HG03045 (cell line): ENCODE data around the gene RPL39.
"Not testable (repeated sequence)": the region's sequence is repeated elsewhere in the genome, so short reads cannot be mapped to it uniquely, and the experiment has no call there.

Experiments
- ATAC-seq: cut with Tn5 transposase; IDR thresholded peaks from one replicate; pipeline ENCODE4 v1.9.1; 2021; ENCODE audit warnings: mild to moderate bottlenecking, moderate library complexity; ENCODE audit not compliant: unreplicated experiment

Gene RPL39

DNA sequence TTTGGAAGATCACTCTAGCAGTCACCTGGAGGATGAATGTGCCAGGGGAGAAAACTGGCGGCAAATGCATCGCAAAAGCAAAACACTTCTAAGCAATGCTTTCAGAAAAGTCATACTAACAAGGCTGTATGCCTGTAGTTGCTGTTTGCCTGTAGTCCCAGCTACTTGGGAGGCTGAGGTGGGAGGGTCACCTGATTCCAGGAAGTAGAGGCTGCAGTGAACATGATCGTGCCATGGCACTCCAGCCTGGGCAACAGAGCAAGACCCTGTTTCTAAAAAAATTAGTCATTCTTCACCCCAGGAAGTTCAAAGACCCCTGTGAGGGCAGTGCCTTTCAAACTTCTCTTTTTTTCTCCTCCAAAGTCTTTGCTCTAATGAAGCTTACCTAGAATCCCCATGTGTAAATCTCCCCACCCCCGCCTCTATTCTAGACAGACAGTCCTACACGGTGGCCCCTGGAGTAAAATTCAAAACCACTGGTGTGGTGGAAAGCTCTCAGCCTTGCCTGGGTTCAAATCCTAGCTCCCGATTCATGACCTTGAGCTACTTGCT, 27.5 kb downstream of the RPL39 start:
- no peak for ATAC-seq

DNA sequence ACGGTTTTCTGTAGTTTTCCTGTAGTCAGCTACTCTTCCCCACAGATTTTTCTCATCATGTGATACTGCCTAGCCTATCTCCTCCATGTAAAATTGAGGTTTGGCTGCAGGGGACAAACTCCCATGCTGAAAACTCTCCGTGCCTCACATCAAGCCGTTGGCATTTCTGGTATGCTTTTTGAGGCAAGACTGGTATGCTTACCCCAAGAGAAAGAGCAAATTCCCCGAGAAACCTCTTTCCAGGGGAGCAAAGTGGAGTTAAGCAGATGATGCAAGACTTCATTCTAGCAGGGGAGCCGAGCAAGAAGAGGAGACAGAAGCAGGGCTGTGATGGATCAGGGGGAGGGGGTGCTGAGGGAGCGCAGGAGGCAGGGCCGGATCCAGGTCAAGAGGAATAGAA, 28.2 kb downstream of the RPL39 start:
- ATAC-seq: no peak

DNA sequence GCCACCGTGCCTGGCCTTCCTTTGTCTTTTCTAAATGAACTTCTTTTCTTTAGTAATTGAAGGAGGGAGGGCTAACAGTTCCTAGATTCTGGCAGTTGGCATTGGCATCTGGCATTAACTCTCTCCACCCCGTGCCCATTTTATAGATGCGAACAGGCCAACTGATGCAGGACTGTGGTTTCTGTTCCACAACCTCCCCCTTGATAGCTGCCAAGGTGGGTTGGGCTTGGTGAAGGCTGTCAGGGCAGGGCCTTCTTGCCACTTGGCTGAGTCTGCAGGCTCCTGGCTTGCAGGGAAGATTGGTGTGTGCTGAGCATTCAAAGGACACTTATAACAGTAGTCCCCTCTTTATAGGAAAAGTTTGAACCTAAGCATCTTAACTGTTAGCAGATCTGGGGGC, 28.7 kb downstream of the RPL39 start:
- no peak for ATAC-seq

GRCh38 chrX:119760026-119760877, 31.2 kb downstream of the RPL39 start:
- ATAC-seq: no peak

DNA sequence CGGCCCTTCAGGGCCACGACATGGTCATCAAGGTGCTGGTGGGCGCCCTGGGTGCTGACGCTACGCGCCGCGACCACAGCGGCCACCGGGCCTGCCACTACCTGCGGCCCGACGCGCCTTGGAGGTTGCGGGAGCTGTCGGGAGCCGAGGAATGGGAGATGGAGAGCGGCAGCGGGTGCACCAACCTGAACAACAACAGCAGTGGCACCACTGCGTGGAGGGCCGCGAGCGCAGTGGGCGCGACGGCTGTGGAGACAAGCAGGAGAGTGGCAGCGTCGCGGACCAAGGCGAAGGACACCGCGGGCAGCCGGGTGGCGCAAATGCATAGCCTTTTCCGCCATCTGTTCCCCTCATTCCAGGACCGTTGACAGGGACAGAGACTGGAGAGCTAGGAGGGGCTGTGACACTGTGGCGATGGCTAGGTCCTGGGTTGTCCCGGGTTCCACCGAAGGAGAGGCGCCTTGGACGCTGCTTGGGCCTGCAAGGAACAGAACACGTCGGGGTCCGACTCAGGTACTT, 32.1 kb downstream of the RPL39 start:
- no peak for ATAC-seq

GRCh38 chrX:119758731-119759247, 32.6 kb downstream of the RPL39 start:
- ATAC-seq: no peak

DNA sequence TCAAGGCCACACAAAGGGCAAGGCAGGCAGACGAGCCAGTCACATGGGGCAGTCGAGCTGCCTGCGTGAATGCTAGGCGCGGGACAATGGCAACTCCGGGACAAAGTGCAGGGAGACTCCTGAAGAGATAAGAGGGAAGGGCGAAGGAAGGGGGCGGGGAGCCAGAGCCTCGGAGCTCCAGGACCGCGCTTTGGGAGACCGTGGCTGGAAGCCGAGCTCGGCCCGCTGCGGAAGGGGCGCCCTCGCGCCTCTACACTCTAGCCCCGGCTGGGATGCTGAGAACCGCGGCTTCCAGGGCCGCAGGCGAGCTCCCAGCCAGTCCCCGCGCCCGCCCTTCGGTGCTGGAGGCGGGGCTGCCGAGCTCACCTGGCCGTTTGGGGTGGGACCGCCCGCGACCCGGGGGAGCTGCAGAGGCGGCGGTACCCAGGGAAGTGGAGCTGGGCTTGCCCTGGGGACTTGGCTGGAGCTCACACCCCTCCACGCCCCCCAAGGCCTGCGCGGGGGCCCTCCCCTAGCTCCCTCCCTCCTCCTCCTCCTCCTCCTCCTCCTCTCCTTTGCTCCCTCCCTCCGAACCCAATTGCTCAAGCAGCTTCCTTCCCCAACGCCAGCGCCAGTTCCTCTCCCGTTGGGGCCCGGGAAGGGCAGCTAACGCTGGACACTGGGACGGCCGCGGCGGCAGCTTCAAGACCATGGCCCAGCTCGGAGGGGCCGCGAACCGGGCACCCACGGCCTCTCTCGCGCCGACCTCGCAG, 33.3 kb downstream of the RPL39 start, which contains the start of gene SOWAHD:
TSS of gene SOWAHD (plus strand) at position 610 of the 752 bp plus-strand sequence. CDS start at position 690, 80 bp downstream.
- no peak for ATAC-seq

DNA sequence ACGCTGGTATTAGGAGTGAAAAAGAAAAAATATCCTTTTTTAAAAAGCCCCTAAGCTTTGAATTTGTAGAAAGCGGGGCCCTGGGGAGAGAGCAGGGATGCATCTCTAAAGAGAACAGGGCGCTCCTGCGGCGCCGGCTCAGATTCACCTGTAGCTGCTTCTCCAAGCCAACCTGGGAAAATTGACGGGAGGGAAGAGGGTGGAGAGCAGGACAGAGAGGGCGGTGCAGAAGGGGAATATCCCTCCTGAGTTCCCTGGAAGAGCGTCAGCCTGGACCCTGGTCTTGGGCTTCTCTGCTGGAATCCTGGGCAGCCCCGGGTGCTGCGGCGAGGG, 33.8 kb downstream of the RPL39 start:
- ATAC-seq: no peak

DNA sequence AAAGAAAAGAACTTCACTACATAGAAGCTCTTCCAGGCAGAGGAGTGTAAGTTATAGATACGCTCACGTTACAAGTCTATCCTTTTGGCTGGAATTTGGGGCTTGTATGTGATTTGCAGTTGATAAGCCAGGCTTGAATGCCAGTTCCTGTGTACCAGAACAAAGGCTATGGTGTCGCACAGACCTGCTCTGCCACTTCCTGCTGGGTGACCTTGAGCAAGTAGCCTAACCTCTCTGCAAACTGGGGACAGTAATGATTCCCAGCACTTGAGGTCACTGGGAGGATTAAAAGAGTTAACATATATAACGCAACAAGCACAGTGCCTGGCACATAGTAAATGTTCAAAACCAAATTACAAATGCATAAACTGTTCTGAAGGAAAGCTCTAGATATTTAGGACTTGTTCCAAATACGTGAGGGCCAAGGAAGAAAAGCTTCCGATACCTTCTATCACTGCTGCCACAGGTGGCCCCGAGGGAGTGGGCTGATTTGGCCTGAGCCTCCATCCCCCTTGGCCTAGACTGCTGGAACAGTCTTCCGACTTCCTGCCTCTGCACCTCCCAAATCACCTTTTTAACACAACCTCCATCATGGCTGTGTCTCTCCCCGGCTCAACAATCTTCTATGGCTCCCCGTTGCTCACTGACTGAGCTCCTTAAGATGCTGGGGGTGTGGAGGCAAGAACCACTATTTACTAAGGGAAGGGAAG, 34.3 kb downstream of the RPL39 start:
- no peak for ATAC-seq

DNA sequence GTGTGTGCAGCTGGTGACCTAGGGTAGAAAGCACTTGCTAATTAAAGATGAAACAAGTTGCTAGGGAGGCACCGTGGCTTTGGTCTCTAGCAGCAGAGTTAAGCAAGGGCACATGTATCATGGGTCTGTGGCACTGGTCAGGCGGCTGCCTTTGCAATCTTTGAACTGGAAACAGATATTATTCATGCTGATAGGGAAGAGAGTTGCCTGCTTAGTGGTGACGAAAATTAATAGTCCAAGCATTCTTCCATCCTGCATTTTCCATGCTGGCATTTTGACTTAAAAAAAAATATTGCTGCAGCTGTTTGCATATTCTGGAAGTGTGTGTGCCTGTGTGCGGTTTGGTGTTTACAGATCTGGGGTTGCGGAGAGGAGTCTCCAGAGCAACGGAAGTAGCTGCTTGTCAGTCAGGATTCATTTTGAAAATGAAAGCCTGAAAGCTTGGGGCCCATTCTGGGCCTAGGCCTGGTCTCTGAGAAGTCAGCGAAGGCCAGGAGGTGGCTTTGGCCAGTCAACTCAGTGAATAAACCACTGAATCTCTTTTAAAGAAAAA, 35.4 kb downstream of the RPL39 start:
- ATAC-seq: peak; percentile 63

DNA sequence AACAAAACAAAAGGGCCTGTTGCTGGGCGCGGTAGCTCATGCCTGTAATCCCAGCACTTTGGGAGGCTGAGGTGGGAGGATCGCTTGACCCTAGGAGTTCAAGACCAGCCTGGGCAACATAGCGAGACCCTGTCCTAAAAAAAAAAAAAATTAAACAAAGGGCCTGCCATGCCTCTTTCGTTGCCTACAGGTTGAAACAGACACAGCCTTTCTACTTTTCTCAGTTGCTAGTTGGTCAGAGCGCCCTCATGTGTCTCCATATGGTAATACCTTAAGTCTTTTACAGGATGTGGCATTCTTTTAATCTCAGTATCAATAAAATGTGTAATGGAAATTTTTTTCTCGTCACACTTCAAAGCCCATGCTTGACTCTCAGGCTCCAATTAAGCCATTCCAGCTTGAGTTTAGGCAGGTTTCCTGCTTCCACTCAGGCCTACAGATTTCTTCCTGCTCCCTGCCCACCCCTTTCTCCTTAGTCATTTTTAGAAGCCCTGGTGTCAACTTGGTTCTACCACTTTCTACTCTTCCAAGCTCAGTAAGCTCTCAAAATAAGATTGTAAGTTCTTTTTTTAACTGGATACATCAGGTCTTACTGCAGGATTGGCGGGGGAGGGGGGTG, 37.7 kb downstream of the RPL39 start:
- ATAC-seq: no peak

DNA sequence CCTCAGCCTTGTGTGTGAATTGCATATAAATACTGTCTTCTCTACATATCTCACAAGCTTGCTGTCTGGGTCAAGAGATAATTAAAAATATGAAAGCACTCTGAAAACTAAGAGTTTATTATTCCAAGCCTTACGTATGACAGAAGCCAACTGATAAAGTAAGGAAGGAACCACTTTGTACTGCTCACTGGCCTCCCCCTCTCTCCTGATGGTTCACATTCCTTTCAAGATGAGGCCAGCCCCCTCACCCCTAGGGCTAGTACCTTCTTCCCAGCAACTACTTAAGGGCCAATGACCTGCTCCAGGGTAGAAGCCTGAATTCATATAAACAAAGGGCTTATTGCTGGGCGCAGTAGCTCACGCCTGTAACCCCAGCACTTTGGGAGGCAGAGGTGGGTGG, 38.4 kb downstream of the RPL39 start:
- no peak for ATAC-seq

DNA sequence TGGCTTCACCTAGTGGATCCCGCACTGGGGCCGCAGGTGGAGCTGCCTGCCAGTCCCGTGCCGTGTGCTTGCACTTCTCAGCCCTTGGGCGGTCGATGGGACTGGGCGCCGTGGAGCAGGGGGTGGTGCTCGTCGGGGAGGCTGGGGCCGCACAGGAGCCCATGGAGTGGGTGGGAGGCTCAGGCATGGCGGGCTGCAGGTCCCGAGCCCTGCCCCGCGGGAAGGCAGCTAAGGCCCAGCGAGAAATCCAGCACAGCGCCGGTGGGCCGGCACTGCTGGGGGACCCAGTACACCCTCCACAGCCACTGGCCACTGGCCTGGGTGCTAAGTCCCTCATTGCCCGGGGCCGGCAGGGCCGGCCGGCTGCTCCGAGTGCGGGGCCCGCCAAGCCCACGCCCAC, 40.7 kb downstream of the RPL39 start:
- not testable (repeated sequence) for ATAC-seq

- ATAC-seq: not testable (repeated sequence)
Observed at GRCh38 chrX:119750131-119750530, 41.3 kb downstream of the RPL39 start.

DNA sequence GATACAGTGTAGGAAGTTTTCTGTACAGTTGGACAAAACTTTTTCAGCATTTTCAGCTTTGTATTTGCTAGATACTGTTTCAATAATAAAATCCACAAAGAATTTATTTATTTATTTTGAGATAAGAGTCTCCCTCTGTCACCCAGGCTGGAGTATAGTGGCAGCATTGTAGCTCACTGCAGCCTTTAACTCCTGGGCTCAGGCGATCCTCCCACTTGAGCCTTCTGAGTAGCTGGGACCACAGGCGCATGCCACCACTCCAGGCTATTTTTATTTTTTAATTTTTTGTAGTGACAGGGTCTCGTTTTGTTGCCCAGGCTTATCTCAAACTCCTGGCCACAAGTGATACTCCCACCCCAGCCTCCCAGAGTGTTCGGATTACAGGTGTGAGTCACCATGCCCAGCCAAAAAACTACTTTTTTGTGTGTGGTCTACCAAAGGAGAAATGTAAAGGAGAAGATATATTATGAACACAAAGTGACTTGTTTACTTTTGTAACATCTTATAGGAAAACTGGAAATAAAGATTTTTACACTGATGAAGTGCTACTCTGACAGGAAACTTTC, 46.1 kb downstream of the RPL39 start:
- ATAC-seq: no peak

GRCh38 chrX:119738742-119739141, 52.7 kb downstream of the RPL39 start:
- no peak for ATAC-seq
